ENCODE measurements around the gene CHST15. TPM values are rescaled to one million over a fixed set of nuclear protein-coding genes. Genes with fewer than 3 reads are reported as not detected.

Gene CHST15
- 10 to 100 TPM in 1 of 2 donors, 1 to 10 TPM in 1; 9.2 to 17.8 TPM for total RNA-seq
- long read RNA-seq, full-length matches to known transcripts = 3 of 6 reads
- long read RNA-seq, partial matches to known transcripts = 2 of 6 reads
- long read RNA-seq, other reads (novel, unspliced or antisense) = 1 of 6 reads

DNA sequence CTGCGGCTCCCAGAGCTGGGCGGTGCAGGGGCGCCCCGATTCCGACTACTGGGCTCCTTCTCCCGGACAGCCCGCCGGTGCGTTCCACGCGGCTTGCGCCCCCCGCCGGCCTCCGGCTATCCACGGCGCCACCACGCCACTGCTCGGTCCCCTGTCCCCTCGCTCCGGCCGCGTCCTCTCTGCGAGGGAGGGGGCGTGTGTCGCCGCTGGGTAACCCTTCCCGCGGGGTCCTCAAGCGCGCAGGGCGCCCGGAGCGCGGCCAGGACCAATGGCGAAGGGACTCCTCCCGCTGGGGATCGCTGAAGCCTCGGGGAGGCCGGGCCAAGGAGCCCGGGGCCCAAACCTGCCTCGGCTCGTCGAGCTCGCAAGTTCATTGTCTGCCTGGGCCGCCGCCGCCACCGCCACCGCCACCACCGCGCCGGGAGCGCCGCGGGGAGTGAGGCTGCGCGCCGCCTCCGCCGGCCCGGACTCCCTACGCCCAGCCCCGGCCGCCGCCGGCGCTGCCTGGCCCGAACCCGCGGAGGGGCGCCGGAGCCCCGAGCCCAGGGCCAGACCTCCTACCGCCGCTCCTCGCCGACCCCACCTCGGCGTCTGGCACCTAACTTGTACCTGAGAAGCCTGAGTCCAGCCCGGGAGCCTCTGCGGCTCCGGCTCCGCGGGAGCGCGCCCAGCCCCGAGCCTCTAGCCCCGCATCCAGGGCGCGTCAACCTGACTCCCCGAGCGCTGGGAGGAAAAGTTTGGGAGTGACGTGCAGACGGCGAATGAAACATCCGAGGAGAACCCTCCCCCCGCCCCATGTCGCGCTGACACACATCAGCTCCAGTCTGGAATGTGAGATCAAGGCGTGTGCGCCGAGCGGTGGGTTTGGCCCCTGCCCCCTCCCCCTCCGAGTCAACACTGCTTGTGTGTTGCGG lies at the start of gene CHST15:
TSS of gene CHST15 (minus strand) at position 739 of the 914 bp plus-strand sequence. CDS start 47,386 bp downstream, outside the sequence.
- DNase-seq (peak; percentile 61), ATAC-seq (peak; percentile 36 to 51)
- intact Hi-C loops (cut with DNase I) = no loop called here

GRCh38 chr10:124142960-124143359 lies 49.6 kb upstream of the CHST15 start:
- DNase-seq (no peak), ATAC-seq (no peak)
- intact Hi-C loops (cut with DNase I) = no loop called here

DNA sequence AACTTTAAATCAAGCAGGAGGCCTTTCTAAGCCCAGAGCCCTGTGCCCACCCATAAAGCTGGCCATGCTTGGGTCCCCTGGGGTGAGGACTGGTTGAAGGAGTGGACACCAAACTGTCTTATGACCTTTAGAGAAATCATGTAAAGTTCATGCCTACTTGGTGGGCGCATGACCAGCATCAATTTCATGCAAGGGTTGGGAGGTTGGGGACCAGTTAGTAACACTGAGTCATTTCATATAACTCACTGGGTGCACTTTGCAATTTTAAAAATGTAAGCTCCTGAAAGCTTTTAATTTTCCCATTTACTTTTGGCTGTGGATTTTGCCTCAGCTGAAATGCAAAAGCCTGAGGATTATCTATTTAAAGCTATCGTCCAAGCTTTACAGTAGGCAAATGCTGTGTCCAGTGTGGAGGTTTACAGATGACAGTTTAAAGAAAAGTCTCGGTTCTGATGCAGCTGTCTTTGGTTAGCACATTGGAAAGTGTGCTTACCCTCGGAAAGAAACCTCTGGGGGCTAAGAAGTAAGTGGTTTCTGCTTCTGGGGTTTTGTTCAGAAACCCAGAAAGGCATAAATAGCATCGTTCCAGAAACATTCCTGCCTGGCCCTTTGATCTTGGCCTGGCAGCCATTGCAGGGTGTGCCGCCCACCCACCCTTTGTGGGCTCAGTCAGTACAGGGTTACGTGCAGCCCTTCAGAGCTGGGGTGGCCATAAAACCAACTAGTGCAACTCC lies 48.8 kb upstream of the CHST15 start:
- ATAC-seq (no peak), DNase-seq (no peak)
- intact Hi-C loops (cut with DNase I) = no loop called here

- ATAC-seq = peak in 1 of 2 donors; percentile 33
- no peak for DNase-seq
- intact Hi-C loops (cut with DNase I) = no loop called here
These were observed 45.5 kb upstream of the CHST15 start for GRCh38 chr10:124138883-124139348.

DNA sequence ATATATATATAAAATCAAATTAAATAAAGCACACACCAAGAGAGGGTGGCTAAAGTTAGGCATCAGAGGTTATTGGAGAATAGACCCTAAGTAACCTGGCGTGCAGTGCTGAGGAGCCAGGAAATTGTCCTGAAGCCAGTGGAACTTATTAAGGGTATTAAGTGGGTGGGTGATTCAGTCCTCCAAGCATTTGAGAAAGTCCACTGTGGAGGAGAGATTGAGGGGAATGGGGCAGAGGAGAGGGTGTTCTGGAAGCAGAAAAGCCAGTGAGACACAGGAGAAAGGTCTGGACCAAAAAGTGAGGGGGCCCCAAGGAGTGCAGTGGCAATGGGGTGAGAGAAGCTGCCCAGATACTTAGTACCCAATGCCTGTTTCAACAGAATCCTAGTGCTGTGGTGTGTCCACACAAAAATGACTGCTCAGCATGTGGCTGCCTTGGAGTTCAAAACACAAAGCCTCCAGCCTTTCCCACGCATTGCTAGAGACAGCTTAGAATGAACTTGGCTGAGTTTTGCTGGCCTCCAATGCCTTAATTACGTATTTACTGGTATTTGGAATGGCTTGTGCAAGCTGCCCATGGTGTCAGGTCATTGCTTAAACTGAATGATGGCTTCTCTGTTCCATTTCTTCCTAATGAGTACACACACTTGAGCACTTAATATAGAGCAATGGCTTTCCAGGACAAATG lies 44.9 kb upstream of the CHST15 start:
- intact Hi-C loops (cut with DNase I) = no loop called here
- no peak for DNase-seq

GRCh38 chr10:124134251-124134893 lies 41.0 kb upstream of the CHST15 start:
- ATAC-seq (no peak), DNase-seq (no peak)
- intact Hi-C loops (cut with DNase I) = no loop called here

More for the DNA sequence above, 44.9 kb upstream of the CHST15 start:
- peak; percentile 79 to 94 for ATAC-seq

DNA sequence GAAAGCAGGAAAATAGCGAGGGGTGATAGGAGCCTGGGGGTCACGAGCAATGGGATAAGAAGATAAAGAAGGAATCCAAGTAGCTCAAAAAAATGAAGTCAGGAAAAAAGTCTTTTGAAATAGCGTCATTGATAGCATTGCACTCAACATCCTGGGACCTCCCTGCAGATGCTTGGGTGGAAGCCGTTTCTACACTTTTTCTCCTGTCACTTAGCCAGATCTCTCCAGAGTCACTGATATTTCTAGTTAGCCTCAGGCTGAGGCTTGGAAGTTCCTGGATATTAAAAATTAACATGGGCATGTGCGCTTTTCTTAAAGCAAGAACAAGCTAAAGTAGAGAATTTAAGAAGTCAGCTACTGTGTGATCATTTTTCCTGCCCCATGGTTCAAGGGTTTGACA lies 39.5 kb upstream of the CHST15 start:
- ATAC-seq (no peak), DNase-seq (no peak)
- intact Hi-C loops (cut with DNase I) = no loop called here

DNA sequence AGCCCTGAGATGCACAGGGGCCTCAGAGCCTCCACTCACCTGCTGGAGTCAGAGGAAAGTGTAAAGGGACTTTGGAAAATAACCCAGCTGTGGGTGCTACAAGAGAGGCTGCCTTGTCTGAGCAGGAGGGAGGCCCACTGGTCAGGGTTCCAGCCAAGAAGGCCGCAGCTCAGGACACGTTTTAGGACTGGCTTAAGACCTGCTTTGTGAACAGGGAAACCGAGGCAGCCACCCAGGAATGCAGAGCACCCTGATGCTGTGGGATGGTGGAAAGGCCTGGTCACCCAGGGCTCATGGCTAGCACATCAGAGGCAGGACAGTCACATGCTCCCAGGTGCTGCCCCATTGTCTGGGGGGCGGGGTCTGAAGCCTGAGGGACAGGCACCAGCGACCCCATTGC lies 38.9 kb upstream of the CHST15 start:
- ATAC-seq = no peak
- intact Hi-C loops (cut with DNase I) = no loop called here
- no peak for DNase-seq

DNA sequence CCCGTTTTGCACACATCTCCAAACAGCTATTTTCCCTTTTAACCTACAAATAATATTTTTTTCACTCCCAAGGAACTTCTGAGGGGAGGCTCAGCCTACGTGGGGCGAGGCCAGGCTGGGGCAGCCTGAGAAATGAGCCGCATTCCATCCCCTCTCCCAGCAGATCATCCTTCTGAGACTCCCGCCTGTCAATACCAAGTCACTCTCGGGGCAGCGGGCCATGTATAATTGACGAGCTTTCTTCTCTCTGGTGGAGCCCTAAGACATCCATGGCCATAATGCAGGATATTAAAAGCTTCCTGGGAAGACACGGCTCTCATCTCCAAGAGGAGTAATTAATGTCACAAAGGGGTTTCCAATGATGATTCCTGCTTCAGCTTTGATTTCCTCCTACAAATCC lies 37.8 kb upstream of the CHST15 start:
- ATAC-seq (no peak), DNase-seq (no peak)
- intact Hi-C loops (cut with DNase I) = no loop called here

DNA sequence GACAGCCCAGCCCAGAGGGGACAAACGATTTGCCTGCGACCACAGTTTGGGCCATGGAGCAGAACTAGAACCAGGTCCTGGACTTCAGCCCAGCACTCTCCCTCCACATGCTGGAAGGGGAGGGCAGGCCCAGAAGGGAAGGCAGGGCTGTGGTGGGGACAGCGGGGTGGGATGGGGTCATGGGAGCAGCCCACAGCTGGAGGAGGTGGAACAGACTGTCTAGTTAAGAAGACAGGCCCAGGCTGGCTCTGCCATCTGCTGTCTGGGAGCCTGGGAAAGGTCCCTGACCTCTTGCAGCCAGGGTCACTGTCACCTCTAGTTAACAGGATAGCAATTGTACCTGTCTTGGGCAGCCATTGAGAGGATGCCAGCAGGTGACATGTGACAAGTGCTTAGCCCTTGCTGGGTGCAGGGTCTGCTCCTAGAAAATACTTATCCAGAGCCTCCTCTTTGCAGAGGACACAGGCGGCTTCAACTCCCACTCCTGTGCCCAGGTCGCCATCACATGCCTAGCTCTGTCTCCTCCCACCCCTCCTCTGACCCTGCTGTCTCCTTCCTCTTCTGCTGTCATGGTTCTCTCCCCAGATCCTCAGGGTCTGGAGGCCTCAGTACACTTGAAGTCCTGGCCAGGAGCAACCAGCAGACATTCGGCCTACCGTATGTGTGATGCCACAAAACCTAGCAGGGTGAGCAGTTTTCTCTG lies 37.0 kb upstream of the CHST15 start:
- intact Hi-C loops (cut with DNase I) = no loop called here
- ATAC-seq = no peak

GRCh38 chr10:124129471-124129870 lies 36.1 kb upstream of the CHST15 start:
- intact Hi-C loops (cut with DNase I) = no loop called here
- DNase-seq = no peak
- peak in 1 of 2 donors; percentile 44 for ATAC-seq

More for the DNA sequence above, 37.0 kb upstream of the CHST15 start:
- DNase-seq = no peak

DNA sequence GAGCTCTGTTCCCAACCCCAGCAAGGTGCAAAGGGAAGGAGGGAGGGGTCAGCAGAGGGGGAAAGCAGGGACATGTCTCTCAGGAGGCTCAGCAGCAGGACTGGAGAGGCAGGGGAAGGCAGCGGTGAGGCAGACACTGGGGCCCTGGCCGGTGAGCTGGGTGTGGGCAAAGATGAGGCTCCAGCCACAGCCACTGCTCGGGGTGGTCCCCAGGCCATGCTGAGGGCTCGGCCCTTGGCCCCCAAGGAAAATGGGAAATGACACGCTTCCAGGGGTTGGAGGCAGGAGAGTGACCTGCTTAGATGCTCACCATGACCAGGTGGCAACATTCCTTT lies 35.4 kb upstream of the CHST15 start:
- no peak for ATAC-seq
- DNase-seq = no peak
- intact Hi-C loops (cut with DNase I) = no loop called here

- ATAC-seq (no peak), DNase-seq (no peak)
- intact Hi-C loops (cut with DNase I) = no loop called here
These were observed 34.8 kb upstream of the CHST15 start for GRCh38 chr10:124127965-124128810.

GRCh38 chr10:124127563-124127962 lies 34.2 kb upstream of the CHST15 start:
- no peak for ATAC-seq
- DNase-seq = no peak
- intact Hi-C loops (cut with DNase I) = no loop called here

DNA sequence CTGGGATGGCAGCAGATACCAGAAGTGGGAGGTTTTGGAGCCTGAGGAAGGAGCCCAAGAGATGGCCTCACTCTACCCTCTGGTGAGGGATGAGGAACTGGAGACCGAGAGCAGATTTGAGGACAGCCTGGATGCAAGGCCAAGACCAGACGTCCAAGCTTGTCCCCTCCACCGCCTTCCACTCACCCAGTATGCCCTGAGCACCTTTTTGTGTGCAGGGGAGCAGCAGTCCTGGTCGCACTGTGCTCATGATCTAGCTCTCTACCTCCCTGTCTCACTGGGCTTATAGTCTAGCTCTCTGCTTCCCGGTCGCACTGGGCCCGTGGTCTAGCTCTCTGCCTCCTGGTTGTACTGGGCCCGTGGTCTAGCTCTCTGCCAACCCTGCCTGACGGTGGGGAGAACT lies 33.6 kb upstream of the CHST15 start:
- DNase-seq = no peak
- intact Hi-C loops (cut with DNase I) = no loop called here
- no peak for ATAC-seq

- DNase-seq = no peak
- ATAC-seq = peak; percentile 41 to 56
- intact Hi-C loops (cut with DNase I) = no loop called here
These were observed 33.0 kb upstream of the CHST15 start for GRCh38 chr10:124126145-124126982.

All from left cardiac atrium (tissue), 4 donors.